ENCODE data around the gene CTSL. TPM values are rescaled to one million over a fixed set of nuclear protein-coding genes. Genes with fewer than 3 reads are reported as not detected.
A peak's percentile ranks its signal among the peaks of the same experiment; 100 is the strongest.

CTSL gene
- total RNA-seq, 4 donors from 2014 or later = 102 to 290 (median 137) TPM

GRCh38 chr9:87685441-87685840, 40.5 kb upstream of the CTSL start:
- Histone ChIP-seq H3K4me1 (peaks cover 3 to 29% (median 4%) of the 10 kb centered on the region in 3 donors), H3K27ac (peak overlapping the region in 3 of 4 donors; percentile 30 to 60 (median 45)), H3K9me3 (no peaks in the 10 kb centered on the region), H3K27me3 (no peaks in the 10 kb centered on the region), H3K4me3 (no peak overlapping the region), H3K36me3 (peaks cover 0 to 51% of the 10 kb centered on the region in 2 donors)
- no peak for ATAC-seq
- TF ChIP-seq POLR2AphosphoS5 (IDR thresholded peaks at IDR 0.05) (no peak), POLR2A (IDR thresholded peaks at IDR 0.05) (no peak), EP300 (IDR thresholded peaks at IDR 0.05) (no peak), CTCF (IDR thresholded peaks at IDR 0.05) (no peak)
- 67 to 78% methylated on average over 1 to 4 of the region's 4 CpGs for WGBS, 2 donors (ENCODE audit: low coverage in 1 of 2)

DNA sequence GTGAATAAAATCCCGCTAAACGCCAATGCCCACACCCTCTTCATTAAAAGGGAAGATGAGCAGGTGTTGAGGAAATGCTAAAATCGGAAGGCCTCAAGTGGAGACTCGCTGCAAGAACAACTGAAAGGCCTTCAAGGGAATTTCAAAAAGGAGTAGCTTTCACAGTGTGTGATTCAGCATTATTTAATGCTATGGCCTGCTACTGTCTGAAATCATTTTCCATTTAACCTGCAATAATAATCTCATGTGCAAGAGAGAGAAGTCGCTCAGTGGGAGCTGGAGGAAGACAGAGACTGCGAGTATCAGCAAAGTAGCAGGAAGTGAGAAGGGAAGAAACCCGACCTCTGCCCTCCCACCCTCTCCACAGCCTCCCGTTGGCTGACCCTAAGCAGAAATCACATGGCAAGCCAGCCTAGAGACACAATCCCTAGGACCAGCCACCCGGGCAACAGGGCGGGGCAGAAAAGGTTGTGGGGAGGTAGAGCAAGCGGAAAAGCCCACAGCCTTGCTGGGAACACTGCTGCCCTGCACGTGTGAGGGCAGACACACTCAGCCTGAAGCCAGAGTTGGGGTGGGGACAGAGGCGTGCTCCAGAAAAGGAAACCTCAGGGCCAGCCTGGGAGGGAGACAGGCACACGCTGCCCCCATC, 39.9 kb upstream of the CTSL start:
- ATAC-seq = peak; percentile 70
- Histone ChIP-seq H3K27me3 (no peaks in the 10 kb centered on the region), H3K4me1 (peaks cover 3 to 29% (median 4%) of the 10 kb centered on the region in 3 donors), H3K9me3 (no peaks in the 10 kb centered on the region), H3K36me3 (peaks cover 0 to 46% of the 10 kb centered on the region in 2 donors), H3K4me3 (no peak overlapping the region), H3K27ac (peak overlapping the region in 2 of 4 donors; percentile 18 to 30)
- WGBS, 2 donors (ENCODE audit: low coverage in 1 of 2) = 64 to 68% methylated on average over 7 to 11 of the region's 14 CpGs
- no peak for TF ChIP-seq POLR2A (IDR thresholded peaks at IDR 0.05)
- TF ChIP-seq CTCF (IDR thresholded peaks at IDR 0.05) = peak in 1 of 4 experiments; percentile 22

- Histone ChIP-seq H3K36me3 (peaks cover 0 to 39% of the 10 kb centered on the region in 2 donors), H3K4me3 (no peak overlapping the region), H3K27me3 (no peaks in the 10 kb centered on the region), H3K27ac (peak overlapping the region in 1 of 4 donors; percentile 18), H3K4me1 (peaks cover 4 to 29% (median 5%) of the 10 kb centered on the region in 3 donors), H3K9me3 (no peaks in the 10 kb centered on the region)
- WGBS, 2 donors (ENCODE audit: low coverage in 1 of 2) = 83 to 96% methylated on average over 8 of the region's 14 CpGs
- no peak for TF ChIP-seq CTCF (IDR thresholded peaks at IDR 0.05)
- no peak for TF ChIP-seq EP300 (IDR thresholded peaks at IDR 0.05)
- TF ChIP-seq POLR2A (IDR thresholded peaks at IDR 0.05) = no peak
- no peak for TF ChIP-seq POLR2AphosphoS5 (IDR thresholded peaks at IDR 0.05)
- no peak for ATAC-seq
These were observed 39.3 kb upstream of the CTSL start for GRCh38 chr9:87686520-87687090.

DNA sequence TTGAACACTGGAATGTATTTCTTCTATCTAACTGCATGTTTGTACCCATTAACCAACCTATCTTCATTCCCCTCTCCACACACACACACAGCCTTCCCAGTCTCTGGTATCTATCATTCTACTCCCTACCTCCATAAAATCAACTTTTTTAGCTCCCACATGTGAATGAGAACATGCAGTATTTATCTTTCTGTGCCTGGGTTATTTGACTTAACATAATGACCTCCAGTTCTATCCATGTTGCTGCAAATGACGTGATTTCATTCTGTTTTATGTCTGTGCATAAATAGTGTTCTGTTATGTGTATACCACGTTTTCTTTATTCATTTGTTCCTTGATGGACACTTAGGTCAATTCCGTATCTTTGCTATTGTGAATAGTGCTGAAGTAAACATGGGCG, 38.7 kb upstream of the CTSL start:
- no peak for ATAC-seq
- peaks cover 0 to 33% of the 10 kb centered on the region in 2 donors for H3K36me3 ChIP-seq
- H3K27ac ChIP-seq = no peak overlapping the region
- 62 to 70% methylated on average over 4 of the region's 4 CpGs for WGBS, 2 donors (ENCODE audit: low coverage in 1 of 2)
- no peak overlapping the region for H3K4me3 ChIP-seq
- H3K27me3 ChIP-seq = no peaks in the 10 kb centered on the region
- H3K9me3 ChIP-seq = no peaks in the 10 kb centered on the region
- H3K4me1 ChIP-seq = peaks cover 4 to 29% (median 5%) of the 10 kb centered on the region in 3 donors
- TF ChIP-seq POLR2AphosphoS5 (IDR thresholded peaks at IDR 0.05) (no peak), POLR2A (IDR thresholded peaks at IDR 0.05) (no peak), CTCF (IDR thresholded peaks at IDR 0.05) (no peak), EP300 (IDR thresholded peaks at IDR 0.05) (no peak)
